C4-2B (cell line): ENCODE results near the gene CPS1.

Source experiments
- CTCF ChIP-seq: fragments of 450-650 bp; conservative IDR thresholded peaks from 2 replicates; pipeline ENCODE4 v1.5.1; 2017; ENCODE audit warnings: mild to moderate bottlenecking
- ZFX ChIP-seq: fragments of 450-650 bp; IDR thresholded peaks from 2 replicates; pipeline ENCODE4 v1.6.1; 2017

- TF ChIP-seq CTCF (no peak), ZFX (no peak)
Measured at GRCh38 chr2:210635257-210635656, 78.9 kb downstream of the CPS1 start.
